HEK293T (cell line): ENCODE data around the gene CPT1A.

ENCODE experiments used
- ARNT ChIP-seq: fragments of 450-650 bp; IDR thresholded peaks from 2 replicates; pipeline ENCODE4 v1.6.1; 2017; ENCODE audit warnings: mild to moderate bottlenecking
- BHLHE40 ChIP-seq: fragments of 450-650 bp; IDR thresholded peaks from 2 replicates; pipeline ENCODE4 v1.6.1; 2016; ENCODE audit warnings: mild to moderate bottlenecking, moderate library complexity, borderline replicate concordance
- CTBP1 ChIP-seq: fragments of 450-650 bp; IDR thresholded peaks from 2 replicates; pipeline ENCODE4 v1.6.1; 2016; ENCODE audit warnings: borderline replicate concordance
- ELF4 ChIP-seq: fragments of 450-650 bp; IDR thresholded peaks from 2 replicates; pipeline ENCODE4 v1.6.1; 2017; ENCODE audit warnings: antibody characterized with exemption
- FOXA1 ChIP-seq: fragments of 450-650 bp; IDR thresholded peaks from 2 replicates; pipeline ENCODE4 v1.6.1; 2016; ENCODE audit warnings: mild to moderate bottlenecking
- FOXK2 ChIP-seq: fragments of 450-650 bp; IDR thresholded peaks from 2 replicates; pipeline ENCODE4 v1.6.1; 2016; ENCODE audit warnings: mild to moderate bottlenecking
- FOXM1 ChIP-seq: fragments of 450-650 bp; IDR thresholded peaks from 2 replicates; pipeline ENCODE4 v1.6.1; 2017; ENCODE audit warnings: mild to moderate bottlenecking, borderline replicate concordance
- LEF1 ChIP-seq: fragments of 450-650 bp; IDR thresholded peaks from 2 replicates; pipeline ENCODE4 v1.6.1; 2017; ENCODE audit warnings: mild to moderate bottlenecking, borderline replicate concordance
- NFRKB ChIP-seq: fragments of 450-650 bp; IDR thresholded peaks from 2 replicates; pipeline ENCODE4 v1.6.1; 2016; ENCODE audit warnings: mild to moderate bottlenecking, moderate library complexity
- SP1 ChIP-seq: fragments of 450-650 bp; IDR thresholded peaks from 2 replicates; pipeline ENCODE4 v1.6.1; 2017
- SUZ12 ChIP-seq: fragments of 450-650 bp; IDR thresholded peaks from 2 replicates; pipeline ENCODE4 v1.6.1; 2016; ENCODE audit warnings: mild to moderate bottlenecking
- TARDBP ChIP-seq: fragments of 450-650 bp; IDR thresholded peaks from 2 replicates; pipeline ENCODE4 v1.6.1; 2016
- ZNF384 ChIP-seq: fragments of 450-650 bp; IDR thresholded peaks from 2 replicates; pipeline ENCODE4 v1.6.1; 2016
- TF ChIP-seq, protein P1 (sequence below): fragments of 450-650 bp; IDR thresholded peaks from 2 replicates; pipeline ENCODE4 v1.6.1; 2016

- TF ChIP-seq TARDBP, result no peak
- TF ChIP-seq CTBP1, result no peak
- TF ChIP-seq BHLHE40, result no peak
- no peak for TF ChIP-seq SUZ12
- TF ChIP-seq, protein P1, sequence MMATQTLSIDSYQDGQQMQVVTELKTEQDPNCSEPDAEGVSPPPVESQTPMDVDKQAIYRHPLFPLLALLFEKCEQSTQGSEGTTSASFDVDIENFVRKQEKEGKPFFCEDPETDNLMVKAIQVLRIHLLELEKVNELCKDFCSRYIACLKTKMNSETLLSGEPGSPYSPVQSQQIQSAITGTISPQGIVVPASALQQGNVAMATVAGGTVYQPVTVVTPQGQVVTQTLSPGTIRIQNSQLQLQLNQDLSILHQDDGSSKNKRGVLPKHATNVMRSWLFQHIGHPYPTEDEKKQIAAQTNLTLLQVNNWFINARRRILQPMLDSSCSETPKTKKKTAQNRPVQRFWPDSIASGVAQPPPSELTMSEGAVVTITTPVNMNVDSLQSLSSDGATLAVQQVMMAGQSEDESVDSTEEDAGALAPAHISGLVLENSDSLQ, result no peak
- TF ChIP-seq LEF1, result no peak
- no peak for TF ChIP-seq FOXM1
- no peak for TF ChIP-seq SP1
- no peak for TF ChIP-seq FOXK2
- no peak for TF ChIP-seq ELF4
- no peak for TF ChIP-seq NFRKB
- no peak for TF ChIP-seq ZNF384
- no peak for TF ChIP-seq ARNT
- no peak for TF ChIP-seq FOXA1
These were observed 130.6 kb downstream of the CPT1A start for GRCh38 chr11:68711114-68711513.
